Smooth muscle cell of bladder (primary cell): ENCODE measurements around the gene HCFC1R1. TPM values are rescaled to one million over a fixed set of nuclear protein-coding genes. Genes with fewer than 3 reads are reported as not detected.

ENCODE experiments used
- total RNA-seq: library from RNA; depleted of rRNA; stranded (reverse); fragments of >200 nt; gene quantifications from 2 replicates; pipeline ENCODE4 v1.2.3, GENCODE V29; 2014

HCFC1R1 gene, protein sequence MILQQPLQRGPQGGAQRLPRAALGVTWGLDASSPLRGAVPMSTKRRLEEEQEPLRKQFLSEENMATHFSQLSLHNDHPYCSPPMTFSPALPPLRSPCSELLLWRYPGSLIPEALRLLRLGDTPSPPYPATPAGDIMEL
- 19.9 and 26.3 TPM in 2 replicates for total RNA-seq

DNA sequence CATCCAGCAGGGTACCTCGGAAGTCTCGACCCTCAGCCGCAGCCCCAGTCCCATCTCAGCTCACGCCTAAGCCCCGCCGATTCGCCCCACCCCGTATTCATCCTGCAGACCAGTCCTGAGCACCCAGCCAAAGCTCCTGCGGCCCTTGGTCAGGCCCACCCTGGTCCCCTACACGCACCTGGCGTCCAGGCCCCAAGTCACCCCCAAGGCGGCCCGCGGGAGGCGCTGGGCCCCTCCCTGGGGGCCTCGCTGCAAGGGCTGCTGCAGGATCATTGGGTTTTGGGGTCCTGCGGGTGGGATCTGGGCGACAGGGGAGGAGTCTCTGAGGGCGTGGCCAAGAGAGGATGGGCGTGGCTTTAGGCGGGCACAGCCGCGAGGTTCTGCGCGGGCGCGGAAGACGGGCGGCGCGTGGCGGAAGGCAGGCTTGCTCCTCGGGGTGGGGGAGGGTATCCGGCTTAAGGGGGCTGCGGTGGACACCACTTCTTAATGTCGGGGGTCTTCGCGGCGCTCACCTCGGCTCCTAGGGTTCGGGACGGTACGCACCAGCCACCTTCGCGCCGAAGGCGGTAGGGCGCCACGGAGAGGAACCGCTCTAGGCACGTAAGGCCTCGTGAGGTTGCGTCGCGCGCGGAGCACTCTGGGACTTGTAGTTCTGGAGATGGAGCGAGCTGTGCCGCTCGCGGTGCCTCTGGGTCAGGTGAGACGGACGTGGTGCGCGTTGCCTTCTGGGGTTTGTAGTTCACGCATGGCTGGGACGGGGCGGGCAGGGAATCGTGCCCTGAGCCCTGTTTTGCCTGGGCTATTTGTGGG lies at the start of gene HCFC1R1, which contains the start of gene THOC6:
Gene HCFC1R1, minus strand, starts transcription at position 274 of the 810 bp plus-strand sequence. Its CDS starts 1 bp downstream, at position 273.
Gene THOC6, plus strand, starts transcription at position 367 of the 810 bp plus-strand sequence. Its CDS starts 292 bp downstream, at position 659.

DNA sequence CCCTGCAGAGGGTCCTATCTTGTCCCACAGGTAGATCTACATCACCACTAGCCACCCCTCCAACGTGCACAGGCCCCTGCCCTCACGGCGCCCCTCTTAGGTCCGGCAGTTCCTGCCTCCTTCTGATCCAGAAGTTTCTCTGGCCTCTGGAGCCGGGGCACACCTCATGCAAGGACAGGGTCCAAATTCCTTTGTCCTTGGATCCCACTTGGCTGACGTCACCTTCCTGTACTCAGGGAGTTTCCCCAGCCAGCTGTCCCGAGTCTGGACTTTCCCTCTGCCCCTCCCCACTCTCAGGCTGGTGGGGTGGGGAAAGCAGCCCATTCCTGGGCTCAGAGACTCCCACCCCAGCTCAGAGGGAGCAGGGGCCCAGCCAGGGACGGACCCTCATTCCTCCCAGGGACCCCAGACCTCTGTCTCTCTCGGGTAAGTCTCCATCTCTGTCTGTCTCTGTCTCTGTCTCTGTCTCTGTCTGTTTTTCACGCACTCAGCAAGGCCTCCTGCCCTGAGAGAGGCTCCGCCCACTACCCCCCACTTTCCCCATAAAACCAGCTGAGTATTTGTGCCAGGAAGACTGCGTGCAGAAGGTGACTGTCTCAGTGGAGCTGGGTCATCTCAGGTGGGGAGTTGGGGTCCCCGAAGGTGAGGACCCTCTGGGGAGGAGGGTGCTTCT lies 41.5 kb upstream of the HCFC1R1 start, which contains the start of gene IL32:
Gene IL32, plus strand, starts transcription at position 572 of the 673 bp plus-strand sequence. CDS start 172 bp downstream, outside the sequence.

DNA sequence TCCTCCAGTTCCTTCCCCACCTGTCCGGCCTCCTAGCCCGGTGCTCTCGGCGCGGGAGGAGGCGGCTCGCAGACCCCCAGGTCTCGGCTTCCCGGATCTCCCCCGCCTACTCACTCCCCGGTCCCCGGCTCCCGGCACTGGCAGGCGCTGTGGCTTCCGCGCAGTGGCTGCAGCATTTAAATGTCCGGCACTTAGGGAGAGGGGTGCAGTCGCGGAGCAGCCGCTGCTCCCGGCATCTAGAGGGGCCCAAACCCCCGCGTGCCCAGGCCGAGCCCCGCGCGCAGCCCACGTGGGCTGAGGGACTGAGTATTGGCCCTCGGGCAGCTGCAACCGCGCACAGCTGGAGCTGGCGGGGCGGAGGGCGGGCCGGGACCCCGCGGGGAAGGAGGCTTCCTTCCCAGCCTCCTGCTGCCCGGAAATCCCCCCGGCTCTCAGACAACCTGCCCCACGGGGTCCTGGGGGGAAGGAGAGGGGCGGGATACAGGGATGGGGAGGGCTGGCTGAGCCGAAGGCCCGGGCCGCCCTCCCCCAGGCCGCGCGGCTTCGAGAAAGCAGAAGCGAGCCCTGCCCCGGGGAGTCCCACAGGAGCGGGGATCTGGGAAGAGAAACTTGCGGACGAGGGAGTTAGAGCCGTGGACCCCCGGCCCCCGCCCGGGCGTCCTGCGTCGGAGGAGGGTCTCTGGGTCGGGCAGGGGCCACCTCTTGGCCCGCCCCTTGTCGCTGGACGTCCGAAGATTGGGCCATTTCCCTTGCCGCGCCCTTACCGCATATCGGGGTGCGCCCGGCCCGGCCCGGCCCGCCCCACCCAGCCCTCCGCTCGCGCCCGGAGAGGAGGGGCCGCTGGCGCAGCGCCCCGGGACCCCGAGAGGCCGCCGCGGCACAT lies 22.3 kb upstream of the HCFC1R1 start, which contains the start of gene MMP25:
Gene MMP25, plus strand, starts transcription at position 804 of the 883 bp plus-strand sequence. CDS start 357 bp downstream, outside the sequence.

DNA sequence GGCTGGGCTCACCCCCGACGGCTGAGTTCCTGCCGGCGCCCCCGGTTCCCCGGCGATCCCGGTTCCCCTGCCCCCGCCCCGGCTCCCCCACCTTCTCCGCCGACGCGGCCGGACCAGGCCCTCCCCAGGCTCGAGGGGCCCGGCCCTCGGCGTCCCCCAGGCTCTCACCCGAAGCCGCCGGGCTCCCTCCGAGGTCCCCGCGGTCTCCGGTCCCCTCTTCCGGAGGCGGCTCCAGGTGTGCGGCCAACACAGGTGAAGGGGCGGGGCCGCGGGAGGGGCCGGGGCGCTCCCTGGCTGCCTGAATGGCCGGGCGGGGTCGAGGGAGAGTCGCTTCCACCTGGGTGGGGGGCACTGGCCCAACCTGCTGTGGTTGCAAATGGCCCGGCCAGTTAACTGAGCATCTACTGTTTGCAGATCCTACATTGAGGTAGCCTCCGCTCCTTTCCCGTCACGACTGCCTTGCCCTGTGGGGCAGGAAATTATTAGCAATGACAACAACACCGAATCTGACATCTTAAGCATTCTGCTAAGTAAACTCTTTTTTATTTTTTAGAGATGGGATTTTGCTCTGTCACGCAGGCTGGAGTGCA lies 13.1 kb upstream of the HCFC1R1 start, which contains the start of gene BICDL2:
Gene BICDL2, minus strand, starts transcription at position 219 of the 590 bp plus-strand sequence. CDS start 1,448 bp downstream, outside the sequence.

DNA sequence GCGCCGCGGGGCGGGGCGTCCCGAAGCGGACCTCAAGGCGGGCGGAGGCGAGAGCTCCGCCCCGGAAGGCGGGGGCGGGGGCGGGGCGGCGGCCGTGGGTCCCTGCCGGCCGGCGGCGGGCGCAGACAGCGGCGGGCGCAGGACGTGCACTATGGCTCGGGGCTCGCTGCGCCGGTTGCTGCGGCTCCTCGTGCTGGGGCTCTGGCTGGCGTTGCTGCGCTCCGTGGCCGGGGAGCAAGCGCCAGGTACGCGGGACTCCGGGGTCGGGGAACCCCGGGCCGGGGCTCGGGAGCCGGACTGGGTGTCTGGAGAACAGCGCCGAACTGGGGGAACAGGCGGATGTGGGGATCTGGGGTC lies 3.5 kb downstream of the HCFC1R1 start, which contains the start of gene TNFRSF12A:
Gene TNFRSF12A, plus strand, starts transcription at position 122 of the 357 bp plus-strand sequence. Its CDS starts 30 bp downstream, at position 152.

DNA sequence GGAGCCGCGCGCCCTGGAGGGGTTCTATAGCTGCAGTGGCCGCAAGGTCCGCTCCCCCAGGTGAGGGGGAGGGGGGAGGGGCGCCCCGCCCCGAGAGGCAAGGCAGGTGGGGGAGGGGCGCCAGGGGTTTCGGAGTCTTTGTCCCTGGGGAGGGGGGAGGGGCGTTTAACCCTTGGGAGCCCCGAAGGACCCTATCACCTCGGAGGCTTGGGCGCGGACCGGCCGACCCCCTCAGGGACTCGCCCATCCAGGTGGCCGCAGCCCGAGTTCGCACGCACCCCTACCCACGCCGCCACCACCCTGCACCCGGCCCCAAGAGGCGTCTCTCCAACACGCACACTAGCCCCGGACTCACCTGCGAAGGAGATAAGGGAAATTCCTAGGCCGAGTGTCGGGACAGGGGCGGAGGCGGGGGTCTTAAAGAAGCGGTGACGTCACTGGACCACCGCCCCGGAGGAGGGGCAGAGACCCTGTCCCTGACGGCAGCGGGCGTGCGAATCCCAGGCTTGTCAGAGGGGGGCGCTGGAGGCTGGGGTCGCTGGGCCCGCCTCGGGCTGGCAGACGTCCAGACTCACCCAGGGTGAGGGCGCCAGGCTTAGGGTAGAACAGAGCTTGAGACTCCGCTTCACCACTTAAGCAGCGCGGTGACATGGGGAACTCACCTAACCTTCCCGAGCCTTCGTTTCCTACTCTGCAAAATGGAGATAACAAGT lies 5.8 kb downstream of the HCFC1R1 start, which contains the start of gene CLDN6:
Gene CLDN6, minus strand, starts transcription at position 390 of the 713 bp plus-strand sequence. CDS start 2,162 bp downstream, outside the sequence.

DNA sequence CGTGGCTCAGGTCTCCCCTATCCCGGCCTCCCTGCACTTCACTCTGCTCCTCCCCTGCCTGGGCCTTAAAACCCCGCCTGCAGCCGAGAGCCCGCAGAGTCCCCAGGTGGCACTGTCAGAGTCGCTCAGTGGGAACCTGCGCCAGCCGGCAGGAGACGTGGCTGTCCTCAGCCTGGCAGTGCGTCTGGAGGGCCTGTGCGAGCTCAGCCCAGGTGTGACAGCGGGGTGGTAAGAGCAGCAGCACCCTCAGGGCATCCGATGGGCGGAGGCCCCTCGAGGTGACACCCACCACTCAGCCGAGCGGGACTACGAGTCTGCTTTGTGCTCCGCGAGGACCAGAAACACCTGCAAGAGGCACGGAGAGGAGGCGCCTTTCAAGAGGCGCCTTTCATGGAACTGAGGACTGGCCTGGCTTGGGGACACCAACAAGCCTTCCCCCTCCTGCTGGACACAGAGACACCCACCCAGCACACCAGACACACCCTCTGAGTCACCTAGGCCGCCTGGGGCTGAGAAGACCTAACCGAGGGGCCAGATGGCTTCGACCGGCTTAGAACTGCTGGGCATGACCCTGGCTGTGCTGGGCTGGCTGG lies 10.8 kb downstream of the HCFC1R1 start, which contains the start of gene CLDN9:
Gene CLDN9, plus strand, starts transcription at position 96 of the 593 bp plus-strand sequence. Its CDS starts 440 bp downstream, at position 536.

DNA sequence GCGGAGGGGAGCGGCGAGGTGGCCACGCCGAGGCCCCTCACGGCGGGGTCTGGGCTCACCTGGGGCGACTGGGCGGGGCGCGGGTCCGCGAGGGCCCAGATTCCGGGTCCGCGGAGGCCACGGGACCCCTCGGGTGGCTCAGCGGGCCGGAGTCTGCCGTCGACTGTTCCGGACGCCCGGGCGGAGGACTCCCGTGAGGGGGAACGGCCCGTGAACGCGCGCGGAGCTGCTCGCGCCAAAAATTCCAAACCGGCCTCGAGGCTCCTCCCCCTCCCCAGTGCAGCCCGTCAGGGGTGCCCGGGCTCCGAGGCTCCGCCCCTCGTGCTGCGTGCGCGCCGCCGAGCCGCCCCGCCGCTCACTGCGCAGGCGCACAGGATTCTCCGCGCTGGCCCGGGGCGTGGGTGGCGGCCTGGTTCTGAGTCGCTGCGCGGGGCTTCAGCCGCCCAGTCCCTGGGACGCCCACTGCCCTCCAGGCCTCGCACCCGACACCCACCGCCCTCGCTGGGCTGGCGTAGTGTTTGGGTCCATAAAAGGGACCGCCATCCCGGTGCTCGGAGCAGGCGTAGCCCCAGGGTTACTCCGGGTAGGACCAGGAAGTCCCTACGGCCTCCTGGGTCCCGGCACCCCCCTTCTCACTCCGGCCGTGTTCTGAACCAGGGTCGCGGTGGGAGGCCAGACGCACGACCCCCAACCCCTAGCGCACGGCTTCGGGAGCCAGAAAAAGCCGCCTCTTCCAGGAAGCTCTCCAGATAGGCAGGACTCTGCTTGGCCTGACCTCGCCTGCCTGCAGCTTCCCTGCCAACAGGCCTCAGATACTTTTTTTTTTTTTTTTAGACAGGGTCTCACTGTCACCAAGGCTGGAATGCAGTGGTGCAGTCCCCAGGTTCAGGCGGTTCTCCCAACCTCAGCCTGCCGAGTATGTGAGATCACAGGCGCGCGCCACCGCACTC lies 43.2 kb downstream of the HCFC1R1 start, which contains the start of gene PKMYT1:
Gene PKMYT1, minus strand, starts transcription at position 220 of the 950 bp plus-strand sequence. CDS start 789 bp downstream, outside the sequence.

Other genes with a start within 250 kb of the HCFC1R1 start
- gene ELOB, start 246.7 kb downstream of the HCFC1R1 start, total RNA-seq, result 507 and 710 TPM in 2 replicates
- not detected in 2 replicates for gene PRSS33, start 236.4 kb downstream of the HCFC1R1 start, total RNA-seq
- gene PRSS41, start 225.5 kb downstream of the HCFC1R1 start, total RNA-seq, result not detected in 2 replicates
- gene PRSS21, start 206.7 kb downstream of the HCFC1R1 start, total RNA-seq, result 0.55 TPM in 1 of 2 replicates, not detected in the other
- gene ZG16B, start 193.6 kb downstream of the HCFC1R1 start, total RNA-seq, result 0.18 and 1.3 TPM in 2 replicates
- gene PRSS22, start 165.8 kb downstream of the HCFC1R1 start, total RNA-seq, result not detected in 2 replicates
- 72.2 and 88.2 TPM in 2 replicates for gene FLYWCH2, start 140.7 kb downstream of the HCFC1R1 start, total RNA-seq
- 36.4 and 42.5 TPM in 2 replicates for gene FLYWCH1, start 112.0 kb downstream of the HCFC1R1 start, total RNA-seq
- gene KREMEN2, start 59.7 kb downstream of the HCFC1R1 start, total RNA-seq, result not detected in 2 replicates
- 0.55 and 0.85 TPM in 2 replicates for gene PAQR4, start 54.6 kb downstream of the HCFC1R1 start, total RNA-seq
- 0.28 and 0.46 TPM in 2 replicates for gene PKMYT1, start 43.5 kb downstream of the HCFC1R1 start, total RNA-seq
- gene CLDN9, start 11.0 kb downstream of the HCFC1R1 start, total RNA-seq, result not detected in 2 replicates
- not detected in 2 replicates for gene CLDN6, start 5.8 kb downstream of the HCFC1R1 start, total RNA-seq
- 99.8 and 151 TPM in 2 replicates for gene TNFRSF12A, start 3.6 kb downstream of the HCFC1R1 start, total RNA-seq
- gene THOC6, start 93 bp upstream of the HCFC1R1 start, total RNA-seq, result 22.9 and 29.1 TPM in 2 replicates
- under 0.01 and 0.37 TPM in 2 replicates for gene BICDL2, start 13.0 kb upstream of the HCFC1R1 start, total RNA-seq
- gene MMP25, start 22.6 kb upstream of the HCFC1R1 start, total RNA-seq, result under 0.01 TPM in 1 of 2 replicates, not detected in the other
- 2.1 and 8.2 TPM in 2 replicates for gene IL32, start 41.7 kb upstream of the HCFC1R1 start, total RNA-seq
- gene ZSCAN10, start 75.4 kb upstream of the HCFC1R1 start, total RNA-seq, result not detected in 2 replicates
- gene ZNF205, start 88.6 kb upstream of the HCFC1R1 start, total RNA-seq, result 11.8 and 12.8 TPM in 2 replicates
- gene ZNF213, start 111.1 kb upstream of the HCFC1R1 start, total RNA-seq, result 2.6 and 3.5 TPM in 2 replicates
- not detected in 2 replicates for gene OR1F1, start 164.3 kb upstream of the HCFC1R1 start, total RNA-seq
- 6.5 and 7.4 TPM in 2 replicates for gene ZNF200, start 211.2 kb upstream of the HCFC1R1 start, total RNA-seq
- under 0.01 and 0.14 TPM in 2 replicates for gene MEFV, start 232.7 kb upstream of the HCFC1R1 start, total RNA-seq